GM12878 (cell line): ENCODE results near the gene MAP3K7CL. TPM values are rescaled to one million over a fixed set of nuclear protein-coding genes. Genes with fewer than 3 reads are reported as not detected.
A peak's percentile ranks its signal among the peaks of the same experiment; 100 is the strongest.

Experiments used
- ATAC-seq: fragments of 200-7000 bp; cut with Tn5 transposase; 3 replicates; pipeline ENCODE4 v1.9.1; 2020; ENCODE audit warnings: mild to moderate bottlenecking, moderate library complexity
- BruUV-seq: library from RNA; stranded (reverse); fragments of 400-500 nt; replicated peaks from 2 replicates; lab custom pipeline; 2021; lab: Mats Ljungman, UMichigan
- CTCF ChIA-PET: fragments of 300-600 bp; sonication (Branson Sonifier 250); formaldehyde crosslinking; extraction: SDS; loops from one replicate; lab custom pipeline; 2021; ENCODE audit warnings: inconsistent platforms; lab: Yijun Ruan, JAX
- POLR2A ChIA-PET: fragments of 350-600 bp; formaldehyde crosslinking; extraction: SDS; loops from one replicate; lab custom pipeline; 2021; ENCODE audit warnings: inconsistent platforms; lab: Charles Lee
- RAD21 ChIA-PET: fragments of 300-600 bp; sonication (Branson Sonifier 250); formaldehyde crosslinking; loops from one replicate; lab custom pipeline; 2023; ENCODE audit warnings: antibody characterized with exemption; ENCODE audit not compliant: unreplicated experiment; lab: Charles Lee
- SMC1A ChIA-PET: fragments of 300-600 bp; sonication (Branson Sonifier 250); formaldehyde crosslinking; loops from one replicate; lab custom pipeline; 2023; ENCODE audit not compliant: unreplicated experiment, uncharacterized antibody; lab: Charles Lee
- DNase-seq: peaks from one replicate; pipeline ENCODE4 v3.0.0-alpha.2; 2011; ENCODE audit warnings: low read depth, low spot score
- FAIRE-seq: peaks from 3 replicates; lab custom pipeline; 2011; peaks lifted over from hg19 to GRCh38; lab: Jason Lieb, UNC
- H2AFZ ChIP-seq: 2 replicates; pipeline ENCODE4 v1.6.0; 2011; ENCODE audit warnings: low read depth, low read length, control low read depth; ENCODE audit not compliant: control insufficient read depth
- H3K27ac ChIP-seq: 2 replicates; pipeline ENCODE4 v1.5.1; 2011; ENCODE audit warnings: control low read depth; ENCODE audit not compliant: control insufficient read depth, insufficient read depth
- H3K27me3 ChIP-seq, 2 experiments: replicated peaks in 1 of 2; 2 replicates each; pipeline versions ENCODE4 v1.6.0 to v1.6.1; 2011; ENCODE audit warnings: low read length in 1 of 2; ENCODE audit not compliant: control insufficient read depth in 2 of 2, insufficient read depth in 2 of 2
- H3K36me3 ChIP-seq, 2 experiments: 2 replicates each; pipeline ENCODE4 v1.5.1; 2011; ENCODE audit warnings: low read length in 1 of 2; ENCODE audit not compliant: control insufficient read depth in 2 of 2, insufficient read depth in 2 of 2
- H3K4me1 ChIP-seq: 2 replicates; pipeline ENCODE4 v1.6.1; 2011; ENCODE audit warnings: mild to moderate bottlenecking, low read length, moderate library complexity, mixed read lengths; ENCODE audit not compliant: control insufficient read depth, insufficient read depth
- H3K4me2 ChIP-seq: 2 replicates; pipeline ENCODE4 v1.6.0; 2011; ENCODE audit warnings: control low read depth; ENCODE audit not compliant: control insufficient read depth, insufficient read depth
- H3K4me3 ChIP-seq: fragments of 200-600 bp; sonication (generic); 2 replicates; pipeline ENCODE4 v1.5.1; 2016
- H3K79me2 ChIP-seq: 2 replicates; pipeline ENCODE4 v1.6.0; 2011; ENCODE audit warnings: low read length; ENCODE audit not compliant: control insufficient read depth, insufficient read depth
- H3K9ac ChIP-seq: 2 replicates; pipeline ENCODE4 v1.8.0; 2011; ENCODE audit warnings: low read length, control low read depth, mixed read lengths; ENCODE audit not compliant: control insufficient read depth, insufficient read depth
- H3K9me3 ChIP-seq: replicated peaks from 3 replicates; pipeline ENCODE4 v1.5.1; 2011; ENCODE audit warnings: mild to moderate bottlenecking, low read length; ENCODE audit not compliant: control insufficient read depth, insufficient read depth
- H4K20me1 ChIP-seq: 2 replicates; pipeline ENCODE4 v1.6.0; 2011; ENCODE audit not compliant: control insufficient read depth, insufficient read depth
- EED ChIP-seq: sonication (generic); IDR thresholded peaks from 2 replicates; pipeline ENCODE4 v1.6.1; 2016; ENCODE audit warnings: antibody characterized with exemption, low read depth
- HDAC2 ChIP-seq: fragments of 200-600 bp; sonication (generic); IDR thresholded peaks from 2 replicates; pipeline ENCODE4 v1.6.1; 2017
- JUNB ChIP-seq: IDR thresholded peaks from 2 replicates; pipeline ENCODE4 v1.6.1; 2016; ENCODE audit warnings: antibody characterized with exemption, mild to moderate bottlenecking
- KAT2A ChIP-seq: conservative IDR thresholded peaks from 2 replicates; pipeline ENCODE4 v1.6.1; 2011; ENCODE audit warnings: low read depth, low read length; ENCODE audit not compliant: control insufficient read depth
- MXI1 ChIP-seq: fragments of 150-350 bp; IDR thresholded peaks from 2 replicates; pipeline ENCODE4 v1.6.1; 2011; ENCODE audit warnings: low read depth, mild to moderate bottlenecking, inconsistent platforms, low read length, improper control_type of control experiment
- NFYA ChIP-seq: IDR thresholded peaks from 2 replicates; pipeline ENCODE4 v1.6.1; 2011; ENCODE audit warnings: low read depth, mild to moderate bottlenecking, low read length, improper control_type of control experiment, borderline replicate concordance
- RUNX3 ChIP-seq: IDR thresholded peaks from 2 replicates; pipeline ENCODE4 v1.6.1; 2012; ENCODE audit warnings: low read length, inconsistent platforms
- SUPT20H ChIP-seq: IDR thresholded peaks from 2 replicates; pipeline ENCODE4 v1.6.1; 2011; ENCODE audit warnings: low read depth, mild to moderate bottlenecking, low read length, moderate library complexity, borderline replicate concordance; ENCODE audit not compliant: control insufficient read depth
- ZNF274 ChIP-seq: IDR thresholded peaks from one replicate; pipeline ENCODE4 v1.8.0; 2011; ENCODE audit not compliant: insufficient read length, insufficient read depth
- WGBS: methylation state at CpG from one replicate; pipeline ENCODE4 v1.1.6; 2016; ENCODE audit warnings: low lambda C conversion rate; ENCODE audit not compliant: insufficient replicate concordance, insufficient coverage; ENCODE audit errors: missing lambda C conversion rate; 5-methylcytosine and 5-hydroxymethylcytosine counted together
- in situ Hi-C: fragments of 300-500 bp; cut with MboI; formaldehyde crosslinking; loops from 9 replicates; pipeline ENCODE4 v1.14.3; 2018; ENCODE audit warnings: mixed read lengths
- intact Hi-C: fragments of 100-400 bp; cut with micrococcal nuclease; formaldehyde crosslinking; loops from one replicate; pipeline ENCODE4 v1.14.2; 2022; ENCODE audit not compliant: unreplicated experiment
- polyA plus RNA-seq, 11 experiments: library from polyadenylated mRNA; depleted of rRNA in 4 of 11; unstranded in 6 of 11; stranded (reverse) in 5 of 11; fragments of >200 nt; fragmentation: Nextera tagmentation in 4 of 11; fragmentation: Illumina TruSeq in 1 of 11; extraction: Ambion mirVana in 4 of 11; extraction: Trizol in 1 of 11; gene quantifications; 1 replicate in 1 of 11; 2 replicates in 10 of 11; pipeline versions ENCODE4 v1.2.1 to v1.2.3, GENCODE V29; 2011 to 2016; ENCODE audit warnings: inconsistent platforms in 2 of 11, missing spikeins in 2 of 11, low read depth in 1 of 11
- total RNA-seq, 4 experiments: library from RNA; depleted of rRNA in 3 of 4; stranded (reverse); fragments of >200 nt in 3 of 4; fragmentation: Illumina TruSeq in 1 of 4; extraction: Trizol in 1 of 4; gene quantifications; 2 replicates each; pipeline versions ENCODE4 v1.2.1 to v1.2.3, GENCODE V29; 2013 to 2021
- TF ChIP-seq, protein P1 (sequence below): IDR thresholded peaks from 2 replicates; pipeline ENCODE4 v1.6.1; 2011; ENCODE audit warnings: borderline replicate concordance, low read depth, mild to moderate bottlenecking, moderate library complexity, low read length; ENCODE audit not compliant: insufficient read depth, poor library complexity, severe bottlenecking
- TF ChIP-seq, protein P2 (sequence below): IDR thresholded peaks from 2 replicates; pipeline ENCODE4 v1.6.1; 2011; ENCODE audit warnings: low read depth, mild to moderate bottlenecking, low read length, moderate library complexity, borderline replicate concordance; ENCODE audit errors: extremely low read depth

The MAP3K7CL gene
- total and polyA plus RNA-seq, 10 of the 15 experiments (the other 5 are each of a cell fraction or from before 2014, with no cell fraction given), result 3.2 to 19.7 (median 6.6) TPM

DNA sequence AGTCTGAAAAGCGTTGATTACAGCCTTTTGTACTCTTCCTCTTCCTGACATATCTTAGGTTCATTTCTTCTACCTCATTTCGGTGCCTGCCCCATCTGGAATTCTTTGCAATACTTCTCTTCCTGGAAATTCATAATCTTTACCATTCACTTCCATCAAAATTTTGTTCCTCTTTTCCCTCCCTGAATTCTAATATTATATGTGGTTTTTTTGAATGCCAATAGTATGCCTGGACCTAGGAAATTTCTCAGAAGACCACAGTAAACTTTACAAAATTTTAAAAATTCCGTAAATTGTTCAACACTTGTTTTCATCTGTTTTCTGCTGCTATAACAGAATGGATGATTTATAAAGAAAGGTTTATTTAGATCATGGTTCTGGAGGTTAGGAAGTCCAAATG lies 76.8 kb downstream of the MAP3K7CL start:
- intact Hi-C loops, result no loop called here
- no peak for ATAC-seq
- H3K79me2 ChIP-seq, result no peaks in the 10 kb centered on the region
- no peak for FAIRE-seq
- WGBS, result 90% methylated on average over 3 of the region's 3 CpGs
- no peak overlapping the region for H3K4me3 ChIP-seq
- H2AFZ ChIP-seq, result no peak overlapping the region
- no peak overlapping the region for H3K4me2 ChIP-seq
- POLR2A ChIA-PET, result interaction anchor here (1.7 to 1.8 kb wide), 2 partner anchors 10 to 27 kb away, joined by 5 to 10 read pairs; no protein-coding TSS in a partner anchor
- in situ Hi-C loops, result no loop called here
- SMC1A ChIA-PET, result no interaction called here
- no TSS peak for BruUV-seq
- H4K20me1 ChIP-seq, result no peaks in the 10 kb centered on the region
- H3K27ac ChIP-seq, result no peak overlapping the region
- RAD21 ChIA-PET, result no interaction called here
- TF ChIP-seq ZNF274, result no peak
- TF ChIP-seq, protein P1, sequence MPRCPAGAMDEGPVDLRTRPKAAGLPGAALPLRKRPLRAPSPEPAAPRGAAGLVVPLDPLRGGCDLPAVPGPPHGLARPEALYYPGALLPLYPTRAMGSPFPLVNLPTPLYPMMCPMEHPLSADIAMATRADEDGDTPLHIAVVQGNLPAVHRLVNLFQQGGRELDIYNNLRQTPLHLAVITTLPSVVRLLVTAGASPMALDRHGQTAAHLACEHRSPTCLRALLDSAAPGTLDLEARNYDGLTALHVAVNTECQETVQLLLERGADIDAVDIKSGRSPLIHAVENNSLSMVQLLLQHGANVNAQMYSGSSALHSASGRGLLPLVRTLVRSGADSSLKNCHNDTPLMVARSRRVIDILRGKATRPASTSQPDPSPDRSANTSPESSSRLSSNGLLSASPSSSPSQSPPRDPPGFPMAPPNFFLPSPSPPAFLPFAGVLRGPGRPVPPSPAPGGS, result no peak
- H3K9me3 ChIP-seq, result no peaks in the 10 kb centered on the region
- H3K4me1 ChIP-seq, result peaks cover 10% of the 10 kb centered on the region
- H3K9ac ChIP-seq, result no peak overlapping the region
- no peaks in the 10 kb centered on the region for H3K27me3 ChIP-seq
- CTCF ChIA-PET, result interaction anchor here (1.8 kb wide), 1 partner anchor 18 kb away, joined by 5 read pairs; no protein-coding TSS in a partner anchor
- no peak for DNase-seq
- H3K36me3 ChIP-seq, result no peaks in the 10 kb centered on the region

DNA sequence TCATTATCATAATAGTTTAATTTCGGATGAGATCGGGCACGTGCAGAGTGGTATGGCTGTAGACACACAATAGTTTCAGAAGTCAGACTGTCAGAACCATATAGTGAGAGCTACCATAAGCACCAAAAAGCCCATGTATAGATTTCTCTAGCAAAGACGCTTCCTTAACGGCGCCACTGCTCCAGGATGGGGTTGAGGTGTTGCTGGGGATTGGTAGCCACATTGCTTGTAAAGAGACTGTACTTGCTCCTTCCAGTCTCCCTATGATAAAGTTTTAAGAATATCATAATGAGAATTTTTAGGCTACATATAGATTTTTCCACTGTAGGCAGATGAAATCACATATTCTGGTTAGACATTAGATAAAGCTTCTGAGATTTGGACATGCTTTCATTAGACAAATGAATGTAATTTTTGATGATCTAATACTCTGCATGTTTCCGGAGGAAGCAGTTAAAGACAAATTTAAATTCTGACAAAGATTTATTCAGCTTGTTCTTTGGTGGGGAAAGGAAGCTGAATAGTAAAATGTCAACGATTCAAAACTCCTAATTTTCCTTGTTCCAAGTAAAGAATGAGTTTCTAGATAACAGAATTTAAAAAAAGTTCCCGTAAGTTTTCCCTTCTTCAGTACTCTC lies 77.7 kb downstream of the MAP3K7CL start:
- Histone ChIP-seq H3K79me2 (no peaks in the 10 kb centered on the region), H3K4me1 (peaks cover 10% of the 10 kb centered on the region), H4K20me1 (no peaks in the 10 kb centered on the region), H3K4me3 (no peak overlapping the region), H3K9ac (no peak overlapping the region), H3K27me3 (no peaks in the 10 kb centered on the region), H3K36me3 (no peaks in the 10 kb centered on the region), H3K9me3 (no peaks in the 10 kb centered on the region), H3K27ac (no peak overlapping the region), H2AFZ (0 out of 2 replicates have a peak overlapping the region, but pooled peaks have one; percentile 41), H3K4me2 (no peak overlapping the region)
- ChIA-PET CTCF (interaction anchor here (1.1 to 2.0 kb wide), 5 partner anchors 12 to 40 kb away, joined by 3 to 6 read pairs (median 3); no protein-coding TSS in a partner anchor), RAD21 (interaction anchor here (1.0 to 2.5 kb wide), 6 partner anchors 12 to 95 kb away, joined by 3 to 14 read pairs (median 7); no protein-coding TSS in a partner anchor), SMC1A (interaction anchor here (0.8 to 3.1 kb wide), 13 partner anchors 9 to 117 kb away, joined by 3 to 15 read pairs (median 6); no protein-coding TSS in a partner anchor), POLR2A (interaction anchor here (0.6 to 2.1 kb wide), 5 partner anchors 9 to 92 kb away, joined by 3 to 9 read pairs (median 4); no protein-coding TSS in a partner anchor)
- in situ Hi-C loops (no loop called here), intact Hi-C loops (no loop called here)
- ATAC-seq (peak; percentile 45), FAIRE-seq (no peak), DNase-seq (no peak)
- 76% methylated on average over 9 of the region's 9 CpGs for WGBS
- no TSS peak for BruUV-seq
- TF ChIP-seq MXI1, result 0 out of 2 replicates have a peak, but pooled peaks have one; percentile 22
- TF ChIP-seq HDAC2, result no peak
- no peak for TF ChIP-seq KAT2A
- no peak for TF ChIP-seq SUPT20H
- peak; percentile 58; the same call in 1 of the 2 replicates for TF ChIP-seq JUNB
- peak; percentile 2; the same call in 1 of the 2 replicates for TF ChIP-seq RUNX3
- TF ChIP-seq, protein P2, sequence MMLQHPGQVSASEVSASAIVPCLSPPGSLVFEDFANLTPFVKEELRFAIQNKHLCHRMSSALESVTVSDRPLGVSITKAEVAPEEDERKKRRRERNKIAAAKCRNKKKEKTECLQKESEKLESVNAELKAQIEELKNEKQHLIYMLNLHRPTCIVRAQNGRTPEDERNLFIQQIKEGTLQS, result no peak
- TF ChIP-seq NFYA, result no peak
- TF ChIP-seq EED, result no peak
